Ishikawa (cell line): ENCODE data around the gene ANTXR1.

ENCODE experiments used
- CEBPB ChIP-seq: IDR thresholded peaks from 2 replicates; pipeline ENCODE4 v1.6.1; 2012
- EGR1 ChIP-seq: IDR thresholded peaks from 2 replicates; pipeline ENCODE4 v1.6.1; 2012
- EP300 ChIP-seq: IDR thresholded peaks from 2 replicates; pipeline ENCODE4 v1.6.1; 2012; ENCODE audit warnings: borderline replicate concordance
- FOXM1 ChIP-seq: IDR thresholded peaks from 2 replicates; pipeline ENCODE4 v1.6.1; 2012; ENCODE audit warnings: low read depth, borderline replicate concordance
- RAD21 ChIP-seq: IDR thresholded peaks from 2 replicates; pipeline ENCODE4 v1.6.1; 2012; ENCODE audit warnings: low read depth
- TEAD4 ChIP-seq: IDR thresholded peaks from 2 replicates; pipeline ENCODE4 v1.6.1; 2012
- ZBTB7A ChIP-seq: IDR thresholded peaks from 2 replicates; pipeline ENCODE4 v1.6.1; 2012; ENCODE audit warnings: low read depth
- TF ChIP-seq, protein P1 (sequence below): IDR thresholded peaks from 2 replicates; pipeline ENCODE4 v1.6.1; 2012; ENCODE audit warnings: low read depth, mild to moderate bottlenecking

DNA sequence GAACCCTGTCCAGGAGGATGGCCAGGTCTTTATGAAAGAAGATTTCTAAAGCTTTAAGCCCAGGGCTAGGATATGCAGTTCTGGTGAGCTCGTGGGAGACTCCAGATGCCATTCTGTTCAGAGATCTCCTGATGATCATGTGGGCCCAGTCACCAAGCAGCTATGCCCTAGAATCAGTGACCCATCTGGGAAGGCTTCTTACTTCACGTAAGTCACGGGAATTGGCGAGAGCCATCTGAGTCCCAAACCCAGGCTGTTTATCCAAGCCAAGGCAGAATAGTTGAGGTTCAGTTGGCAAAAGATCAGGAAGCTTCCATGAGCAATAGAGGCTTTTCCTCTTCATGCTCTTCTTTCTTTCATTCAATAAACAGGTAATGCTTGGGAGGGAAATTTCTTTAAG is 23.9 kb downstream of the ANTXR1 start:
- TF ChIP-seq ZBTB7A (no peak), EP300 (no peak), FOXM1 (no peak), EGR1 (no peak), CEBPB (no peak), TEAD4 (no peak), RAD21 (no peak)
- TF ChIP-seq, protein P1, sequence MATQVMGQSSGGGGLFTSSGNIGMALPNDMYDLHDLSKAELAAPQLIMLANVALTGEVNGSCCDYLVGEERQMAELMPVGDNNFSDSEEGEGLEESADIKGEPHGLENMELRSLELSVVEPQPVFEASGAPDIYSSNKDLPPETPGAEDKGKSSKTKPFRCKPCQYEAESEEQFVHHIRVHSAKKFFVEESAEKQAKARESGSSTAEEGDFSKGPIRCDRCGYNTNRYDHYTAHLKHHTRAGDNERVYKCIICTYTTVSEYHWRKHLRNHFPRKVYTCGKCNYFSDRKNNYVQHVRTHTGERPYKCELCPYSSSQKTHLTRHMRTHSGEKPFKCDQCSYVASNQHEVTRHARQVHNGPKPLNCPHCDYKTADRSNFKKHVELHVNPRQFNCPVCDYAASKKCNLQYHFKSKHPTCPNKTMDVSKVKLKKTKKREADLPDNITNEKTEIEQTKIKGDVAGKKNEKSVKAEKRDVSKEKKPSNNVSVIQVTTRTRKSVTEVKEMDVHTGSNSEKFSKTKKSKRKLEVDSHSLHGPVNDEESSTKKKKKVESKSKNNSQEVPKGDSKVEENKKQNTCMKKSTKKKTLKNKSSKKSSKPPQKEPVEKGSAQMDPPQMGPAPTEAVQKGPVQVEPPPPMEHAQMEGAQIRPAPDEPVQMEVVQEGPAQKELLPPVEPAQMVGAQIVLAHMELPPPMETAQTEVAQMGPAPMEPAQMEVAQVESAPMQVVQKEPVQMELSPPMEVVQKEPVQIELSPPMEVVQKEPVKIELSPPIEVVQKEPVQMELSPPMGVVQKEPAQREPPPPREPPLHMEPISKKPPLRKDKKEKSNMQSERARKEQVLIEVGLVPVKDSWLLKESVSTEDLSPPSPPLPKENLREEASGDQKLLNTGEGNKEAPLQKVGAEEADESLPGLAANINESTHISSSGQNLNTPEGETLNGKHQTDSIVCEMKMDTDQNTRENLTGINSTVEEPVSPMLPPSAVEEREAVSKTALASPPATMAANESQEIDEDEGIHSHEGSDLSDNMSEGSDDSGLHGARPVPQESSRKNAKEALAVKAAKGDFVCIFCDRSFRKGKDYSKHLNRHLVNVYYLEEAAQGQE: no peak
